ENCODE results near the gene ADGRG3. TPM values are rescaled to one million over a fixed set of nuclear protein-coding genes. Genes with fewer than 3 reads are reported as not detected.

ADGRG3 gene
- total and polyA plus RNA-seq, 2 of the 13 experiments (the other 11 are each of a cell fraction or from before 2014, with no cell fraction given): 2.7 to 11.8 TPM

- TF ChIP-seq ZNF790 (CRISPR knock-in tag; IDR thresholded peaks at IDR 0.05; ENCODE audit: borderline replicate concordance) (no peak), PLRG1 (conservative IDR thresholded peaks at IDR 0.05) (no peak), ZNF354B (CRISPR knock-in tag; IDR thresholded peaks at IDR 0.05) (no peak), DMAP1 (CRISPR knock-in tag; IDR thresholded peaks at IDR 0.05) (no peak), JUN (CRISPR knock-in tag; IDR thresholded peaks at IDR 0.05) (peak; percentile 41; the same call in 1 of the 2 replicates), ZNF282 (IDR thresholded peaks at IDR 0.05; ENCODE audit: partially characterized antibody) (no peak), FOXA1 (IDR thresholded peaks at IDR 0.05) (no peak), FOXA1 (CRISPR knock-in tag; IDR thresholded peaks at IDR 0.05) (peak; percentile 79), NKX3-1 (CRISPR knock-in tag; IDR thresholded peaks at IDR 0.05) (0 out of 2 replicates have a peak, but pooled peaks have one; percentile 17), DRAP1 (CRISPR knock-in tag; IDR thresholded peaks at IDR 0.05) (peak; percentile 70), CCDC6 (CRISPR knock-in tag; IDR thresholded peaks at IDR 0.05) (no peak), MTF1 (CRISPR knock-in tag; IDR thresholded peaks at IDR 0.05) (no peak), HNF4G (IDR thresholded peaks at IDR 0.05; ENCODE audit: borderline replicate concordance, low read depth, low read length) (peak; percentile 41), HNF4G (CRISPR knock-in tag; IDR thresholded peaks at IDR 0.05; ENCODE audit: borderline replicate concordance, low read depth) (no peak), ZNF275 (CRISPR knock-in tag; IDR thresholded peaks at IDR 0.05; ENCODE audit: borderline replicate concordance) (no peak), MEIS1 (CRISPR knock-in tag; IDR thresholded peaks at IDR 0.05; ENCODE audit: borderline replicate concordance) (peak; percentile 88), BRD4 (CRISPR knock-in tag; IDR thresholded peaks at IDR 0.05) (no peak), ZNF646 (CRISPR knock-in tag; IDR thresholded peaks at IDR 0.05) (peak; percentile 76; the same call in 1 of the 2 replicates), MTA1 (CRISPR knock-in tag; IDR thresholded peaks at IDR 0.05; ENCODE audit: borderline replicate concordance) (no peak; the same call in 1 of the 2 replicates), GATAD1 (CRISPR knock-in tag; IDR thresholded peaks at IDR 0.05) (peak; percentile 11; the same call in 1 of the 2 replicates), ZFP36L1 (CRISPR knock-in tag; IDR thresholded peaks at IDR 0.05) (peak; percentile 81; the same call in 1 of the 2 replicates), SOX13 (IDR thresholded peaks at IDR 0.05) (peak; percentile 67), SOX13 (CRISPR knock-in tag; conservative IDR thresholded peaks at IDR 0.05 in 1 of 2, IDR thresholded peaks at IDR 0.05 in 1 of 2) (peak in 1 of 2 experiments; percentile 90; a peak in 2 of 4 replicates), ZNF367 (CRISPR knock-in tag; IDR thresholded peaks at IDR 0.05; ENCODE audit: borderline replicate concordance) (no peak)
These were observed 36.2 kb downstream of the ADGRG3 start (continued) for GRCh38 chr16:57704011-57704904.

Data from HepG2 (cell line).